ENCODE measurements around the gene PLEKHG1. TPM values are rescaled to one million over a fixed set of nuclear protein-coding genes. Genes with fewer than 3 reads are reported as not detected.

Gene PLEKHG1
- total and polyA plus RNA-seq, 2 of the 13 experiments (the other 11 are each of a cell fraction or from before 2014, with no cell fraction given) = 0.03 to 0.04 TPM

GRCh38 chr6:150634964-150635292 is 35.2 kb downstream of the PLEKHG1 start:
- H3K79me2 ChIP-seq (ENCODE audit: insufficient read depth, low read length) = no peaks in the 10 kb centered on the region
- H3K4me1 ChIP-seq (ENCODE audit: insufficient read depth, low read length) = peaks cover 24% of the 10 kb centered on the region
- intact Hi-C loops (cut with micrococcal nuclease; ENCODE audit: unreplicated experiment) = no loop called here
- no peak for ATAC-seq
- no peaks in the 10 kb centered on the region for H3K36me3 ChIP-seq (replicated peaks in 1 of 2; ENCODE audit: control insufficient read depth in 1 of 2, insufficient read depth in 2 of 2, low read length in 2 of 2)
- TF ChIP-seq FOXO4 (CRISPR knock-in tag; conservative IDR thresholded peaks at IDR 0.05) (no peak), ZKSCAN1 (IDR thresholded peaks at IDR 0.05; ENCODE audit: low read length) (no peak), KDM6A (CRISPR knock-in tag; IDR thresholded peaks at IDR 0.05; ENCODE audit: low read depth) (no peak), CCAR2 (optimal IDR thresholded peaks at IDR 0.05; ENCODE audit: low read depth, low read length) (no peak), HNRNPLL (IDR thresholded peaks at IDR 0.05; ENCODE audit: low read depth, low read length, poor library complexity, severe bottlenecking) (no peak), ZNF253 (CRISPR knock-in tag; IDR thresholded peaks at IDR 0.05; ENCODE audit: borderline replicate concordance) (no peak), FOXC1 (CRISPR knock-in tag; IDR thresholded peaks at IDR 0.05; ENCODE audit: borderline replicate concordance) (no peak), DR1 (CRISPR knock-in tag; IDR thresholded peaks at IDR 0.05) (no peak)
- BruUV-seq (replicated peaks) = no TSS peak
- H3K27me3 ChIP-seq (ENCODE audit: control insufficient read depth in 1 of 2, insufficient read depth in 2 of 2, low read length in 2 of 2) = peaks cover 0 to 5% of the 10 kb centered on the region in 2 experiments; a peak in 1 of 5 replicates
- no peak overlapping the region for H2AFZ ChIP-seq (ENCODE audit: low read length)
- no peak overlapping the region for H3K9ac ChIP-seq (ENCODE audit: insufficient read depth, low read depth, low read length)
- H3K4me2 ChIP-seq (ENCODE audit: low read depth, low read length) = no peak overlapping the region
- ChIA-PET POLR2A (no interaction called here), CTCF (ENCODE audit: low intra/inter-chr PET ratio, low total read pairs) (no interaction called here)
- in situ Hi-C loops (cut with HindIII; ENCODE audit: extremely low pct_ligation_motif_present, low pct_unique_long_range_greater_than_20kb) = no loop called here
- DNase-seq (ENCODE audit: low spot score) = no peak
- 44% methylated on average over 1 of the region's 1 CpG for WGBS (ENCODE audit: low lambda C conversion rate)
- H4K20me1 ChIP-seq (ENCODE audit: insufficient read depth, low read length) = no peaks in the 10 kb centered on the region
- H3K9me3 ChIP-seq (ENCODE audit: low read length) = no peaks in the 10 kb centered on the region
- FAIRE-seq = no peak
- H3K4me3 ChIP-seq (replicated peaks in 1 of 3; ENCODE audit: insufficient read depth in 1 of 3, low read depth in 2 of 3, low read length in 3 of 3) = no peak overlapping the region
- no peak overlapping the region for H3K27ac ChIP-seq (ENCODE audit: extremely low read length, insufficient read depth, low read length)

Measured in HepG2 (cell line).